ENCODE data around the gene FUBP1. TPM values are rescaled to one million over a fixed set of nuclear protein-coding genes. Genes with fewer than 3 reads are reported as not detected.
A peak's percentile ranks its signal among the peaks of the same experiment; 100 is the strongest.
"Not testable (repeated sequence)": the region's sequence is repeated elsewhere in the genome, so short reads cannot be mapped to it uniquely, and the experiment has no call there.

FUBP1 gene
- total and polyA plus RNA-seq, 12 donors, result 27.8 to 77.6 (median 68.6) TPM

GRCh38 chr1:78003882-78004718 lies 25.2 kb upstream of the FUBP1 start:
- H3K36me3 ChIP-seq, result no peaks in the 10 kb centered on the region
- DNase-seq (peak; percentile 35 to 57), ATAC-seq (peak; percentile 64 to 89 (median 82))
- peak overlapping the region in 9 of 10 donors; percentile 52 to 74 (median 62) for H3K4me3 ChIP-seq
- H3K27me3 ChIP-seq, result no peaks in the 10 kb centered on the region
- intact Hi-C loops (cut with DNase I), result loop anchor here in 6 of 10 donors (1.0 to 10.0 kb wide), 7 partner anchors 25 to 111 kb away; partner anchors contain the start of genes FUBP1 (in 5 of the 6) and GIPC2 (in 2 of the 6)
- 5% methylated on average over 8 of the region's 8 CpGs for WGBS, 2 donors
- H3K9me3 ChIP-seq, result no peaks in the 10 kb centered on the region
- H3K4me1 ChIP-seq, result peaks cover 0 to 51% (median 27%) of the 10 kb centered on the region in 9 donors
- peak overlapping the region; percentile 81 to 95 (median 90) for H3K27ac ChIP-seq
- no peak for TF ChIP-seq CTCF (IDR thresholded peaks at IDR 0.05)

GRCh38 chr1:78003070-78003746 lies 24.3 kb upstream of the FUBP1 start:
- no peak for DNase-seq
- Histone ChIP-seq H3K9me3 (no peaks in the 10 kb centered on the region), H3K4me1 (peaks cover 0 to 44% (median 25%) of the 10 kb centered on the region in 9 donors), H3K4me3 (peak overlapping the region in 6 of 10 donors; percentile 11 to 74 (median 64)), H3K27ac (peak overlapping the region in 9 of 10 donors; percentile 81 to 95 (median 91)), H3K27me3 (no peaks in the 10 kb centered on the region), H3K36me3 (no peaks in the 10 kb centered on the region)
- ATAC-seq, result no peak
- no peak for TF ChIP-seq CTCF (IDR thresholded peaks at IDR 0.05)
- intact Hi-C loops (cut with DNase I), result loop anchor here in 4 of 10 donors (5.0 to 10.0 kb wide), 3 partner anchors 44 to 112 kb away; partner anchors contain the start of gene GIPC2 (in 1 of the 4)
- WGBS, 2 donors, result 35 to 36% methylated on average over 3 of the region's 3 CpGs

- intact Hi-C loops (cut with DNase I), result loop anchor here in 4 of 10 donors (5.0 to 10.0 kb wide), 3 partner anchors 47 to 114 kb away; partner anchors contain the start of gene GIPC2 (in 1 of the 4)
- H3K4me3 ChIP-seq, DNase-seq, H3K27me3 ChIP-seq, ATAC-seq, H3K27ac ChIP-seq, H3K9me3 ChIP-seq: not testable (repeated sequence)
- WGBS, 2 donors, result 94 to 96% methylated on average over 11 of the region's 11 CpGs
- peaks cover 0 to 34% (median 12%) of the 10 kb centered on the region in 9 donors for H3K4me1 ChIP-seq
- H3K36me3 ChIP-seq, result peaks cover 0 to 12% (median 0%) of the 10 kb centered on the region in 9 donors
Observed at GRCh38 chr1:78000536-78000935, 21.7 kb upstream of the FUBP1 start.

- peaks cover 0 to 23% (median 0%) of the 10 kb centered on the region in 9 donors for H3K4me1 ChIP-seq
- ATAC-seq (peak in 2 of 8 donors; percentile 36 to 61), DNase-seq (no peak)
- H3K27ac ChIP-seq, result no peak overlapping the region
- 74 to 91% methylated on average over 5 of the region's 5 CpGs for WGBS, 2 donors
- no peak overlapping the region for H3K4me3 ChIP-seq
- no peaks in the 10 kb centered on the region for H3K27me3 ChIP-seq
- TF ChIP-seq CTCF (IDR thresholded peaks at IDR 0.05), result no peak
- H3K36me3 ChIP-seq, result peaks cover 0 to 29% (median 0%) of the 10 kb centered on the region in 9 donors
- intact Hi-C loops (cut with DNase I), result no loop called here
- no peaks in the 10 kb centered on the region for H3K9me3 ChIP-seq
Observed at GRCh38 chr1:77996734-77997133, 17.9 kb upstream of the FUBP1 start.
